HUES64 (cell line): Measurements from ENCODE around the gene PLCB1.

Source experiments
- H3K27ac ChIP-seq: 2 replicates; pipeline ENCODE4 v1.7.0; 2013; ENCODE audit warnings: low read depth, low read length, inconsistent platforms
- H3K27me3 ChIP-seq: 2 replicates; pipeline ENCODE4 v1.6.1; 2013; ENCODE audit warnings: mild to moderate bottlenecking, low read length; ENCODE audit not compliant: insufficient read depth
- H3K36me3 ChIP-seq: 2 replicates; pipeline ENCODE4 v1.6.1; 2013; ENCODE audit warnings: mild to moderate bottlenecking, low read length; ENCODE audit not compliant: insufficient read depth
- H3K4me1 ChIP-seq: 2 replicates; pipeline ENCODE4 v1.6.1; 2013; ENCODE audit warnings: mild to moderate bottlenecking, low read length, moderate library complexity; ENCODE audit not compliant: insufficient read depth
- H3K4me3 ChIP-seq: 2 replicates; pipeline ENCODE4 v1.5.1; 2013; ENCODE audit warnings: mild to moderate bottlenecking, low read length, moderate library complexity
- H3K9ac ChIP-seq: 2 replicates; pipeline ENCODE4 v1.6.1; 2013; ENCODE audit warnings: mild to moderate bottlenecking, low read depth, low read length
- H3K9me3 ChIP-seq: 2 replicates; pipeline ENCODE4 v1.6.1; 2013; ENCODE audit warnings: low read depth, low read length; ENCODE audit not compliant: insufficient read depth
- WGBS: fragments of 150-250, 120-280 bp; methylation state at CpG from one replicate; pipeline ENCODE4 v1.1.7; 2013; ENCODE audit warnings: missing lambda C conversion rate; 5-methylcytosine and 5-hydroxymethylcytosine counted together

PLCB1 gene

GRCh38 chr20:8709627-8710026, 577.6 kb downstream of the PLCB1 start:
- Histone ChIP-seq H3K27ac (no peak overlapping the region), H3K36me3 (no peaks in the 10 kb centered on the region), H3K9ac (no peak overlapping the region), H3K27me3 (no peaks in the 10 kb centered on the region), H3K4me1 (peaks cover 2% of the 10 kb centered on the region; the same call in 1 of the 2 replicates), H3K4me3 (no peak overlapping the region), H3K9me3 (0 out of 2 replicates have a peak, but pooled peaks cover 4% of the 10 kb centered on the region)
- WGBS, result 94% methylated on average over 3 of the region's 3 CpGs

- no peak overlapping the region for H3K9ac ChIP-seq
- peaks cover 3% of the 10 kb centered on the region; the same call in 1 of the 2 replicates for H3K4me1 ChIP-seq
- H3K9me3 ChIP-seq, result no peaks in the 10 kb centered on the region
- H3K27me3 ChIP-seq, result no peaks in the 10 kb centered on the region
- 95% methylated on average over 3 of the region's 3 CpGs for WGBS
- H3K36me3 ChIP-seq, result no peaks in the 10 kb centered on the region
- H3K4me3 ChIP-seq, result no peak overlapping the region
- no peak overlapping the region for H3K27ac ChIP-seq
Measured at GRCh38 chr20:8711501-8711900, 579.4 kb downstream of the PLCB1 start.

- WGBS, result 81% methylated on average over 3 of the region's 3 CpGs
- Histone ChIP-seq H3K36me3 (no peaks in the 10 kb centered on the region), H3K4me1 (peaks cover 3% of the 10 kb centered on the region; the same call in 1 of the 2 replicates), H3K27me3 (no peaks in the 10 kb centered on the region), H3K9me3 (no peaks in the 10 kb centered on the region), H3K9ac (no peak overlapping the region), H3K27ac (no peak overlapping the region), H3K4me3 (no peak overlapping the region)
Measured at GRCh38 chr20:8714206-8714605, 582.1 kb downstream of the PLCB1 start.

- Histone ChIP-seq H3K36me3 (no peaks in the 10 kb centered on the region), H3K4me3 (no peak overlapping the region), H3K27ac (no peak overlapping the region), H3K9me3 (no peaks in the 10 kb centered on the region), H3K4me1 (peaks cover 3% of the 10 kb centered on the region; the same call in 1 of the 2 replicates), H3K27me3 (no peaks in the 10 kb centered on the region), H3K9ac (no peak overlapping the region)
- 92% methylated on average over 4 of the region's 4 CpGs for WGBS
Measured at GRCh38 chr20:8718279-8718678, 586.2 kb downstream of the PLCB1 start.

GRCh38 chr20:8720089-8720488, 588.0 kb downstream of the PLCB1 start:
- WGBS, result 88% methylated on average over 3 of the region's 4 CpGs
- no peaks in the 10 kb centered on the region for H3K36me3 ChIP-seq
- no peaks in the 10 kb centered on the region for H3K27me3 ChIP-seq
- no peak overlapping the region for H3K27ac ChIP-seq
- H3K4me3 ChIP-seq, result no peak overlapping the region
- H3K9me3 ChIP-seq, result no peaks in the 10 kb centered on the region
- no peak overlapping the region for H3K9ac ChIP-seq
- H3K4me1 ChIP-seq, result no peaks in the 10 kb centered on the region

- H3K36me3 ChIP-seq, result no peaks in the 10 kb centered on the region
- no peaks in the 10 kb centered on the region for H3K4me1 ChIP-seq
- WGBS, result 39% methylated on average over 3 of the region's 5 CpGs
Measured at GRCh38 chr20:8721098-8721497, 589.0 kb downstream of the PLCB1 start.

GRCh38 chr20:8722277-8722928, 590.3 kb downstream of the PLCB1 start:
- H3K36me3 ChIP-seq, result no peaks in the 10 kb centered on the region
- WGBS, result 63% methylated on average over 8 of the region's 8 CpGs
- H3K4me3 ChIP-seq, result no peak overlapping the region
- no peak overlapping the region for H3K9ac ChIP-seq
- no peaks in the 10 kb centered on the region for H3K27me3 ChIP-seq
- H3K9me3 ChIP-seq, result no peaks in the 10 kb centered on the region
- no peak overlapping the region for H3K27ac ChIP-seq
- H3K4me1 ChIP-seq, result no peaks in the 10 kb centered on the region

More at GRCh38 chr20:8721098-8721497, 589.0 kb downstream of the PLCB1 start:
- H3K9ac ChIP-seq, result no peak overlapping the region
- no peaks in the 10 kb centered on the region for H3K27me3 ChIP-seq
- no peak overlapping the region for H3K4me3 ChIP-seq
- no peaks in the 10 kb centered on the region for H3K9me3 ChIP-seq
- H3K27ac ChIP-seq, result no peak overlapping the region

GRCh38 chr20:8723296-8723695, 591.2 kb downstream of the PLCB1 start:
- Histone ChIP-seq H3K9me3 (no peaks in the 10 kb centered on the region), H3K36me3 (no peaks in the 10 kb centered on the region), H3K4me1 (no peaks in the 10 kb centered on the region), H3K4me3 (no peak overlapping the region), H3K27ac (no peak overlapping the region), H3K9ac (no peak overlapping the region), H3K27me3 (no peaks in the 10 kb centered on the region)

GRCh38 chr20:8724884-8725283, 592.8 kb downstream of the PLCB1 start:
- Histone ChIP-seq H3K9me3 (no peaks in the 10 kb centered on the region), H3K27me3 (no peaks in the 10 kb centered on the region), H3K27ac (no peak overlapping the region), H3K4me3 (no peak overlapping the region), H3K9ac (no peak overlapping the region), H3K36me3 (no peaks in the 10 kb centered on the region), H3K4me1 (no peaks in the 10 kb centered on the region)
- WGBS, result 90% methylated on average over 2 of the region's 2 CpGs

GRCh38 chr20:8726460-8726859, 594.4 kb downstream of the PLCB1 start:
- WGBS, result 94% methylated on average over 2 of the region's 2 CpGs
- Histone ChIP-seq H3K4me3 (no peak overlapping the region), H3K27me3 (no peaks in the 10 kb centered on the region), H3K27ac (no peak overlapping the region), H3K9me3 (no peaks in the 10 kb centered on the region), H3K36me3 (no peaks in the 10 kb centered on the region), H3K4me1 (no peaks in the 10 kb centered on the region), H3K9ac (no peak overlapping the region)

GRCh38 chr20:8735014-8735413, 602.9 kb downstream of the PLCB1 start:
- H3K4me3 ChIP-seq, result no peak overlapping the region
- whole genome bisulfite sequencing, result 87% methylated on average over 3 of the region's 3 CpGs
- no peaks in the 10 kb centered on the region for H3K36me3 ChIP-seq
- no peaks in the 10 kb centered on the region for H3K27me3 ChIP-seq
- no peak overlapping the region for H3K9ac ChIP-seq
- no peak overlapping the region for H3K27ac ChIP-seq
- no peaks in the 10 kb centered on the region for H3K9me3 ChIP-seq
- no peaks in the 10 kb centered on the region for H3K4me1 ChIP-seq

- Histone ChIP-seq H3K4me1 (no peaks in the 10 kb centered on the region), H3K27ac (no peak overlapping the region), H3K36me3 (no peaks in the 10 kb centered on the region), H3K9me3 (no peaks in the 10 kb centered on the region), H3K27me3 (no peaks in the 10 kb centered on the region), H3K9ac (no peak overlapping the region), H3K4me3 (no peak overlapping the region)
Measured at GRCh38 chr20:8735674-8736073, 603.6 kb downstream of the PLCB1 start.
